ENCODE measurements around the gene HELZ. TPM values are rescaled to one million over a fixed set of nuclear protein-coding genes. Genes with fewer than 3 reads are reported as not detected.

The HELZ gene
- polyA plus RNA-seq, 2 of the 4 experiments (the other 2 are of a cell fraction): 5.6 to 18.3 TPM

DNA sequence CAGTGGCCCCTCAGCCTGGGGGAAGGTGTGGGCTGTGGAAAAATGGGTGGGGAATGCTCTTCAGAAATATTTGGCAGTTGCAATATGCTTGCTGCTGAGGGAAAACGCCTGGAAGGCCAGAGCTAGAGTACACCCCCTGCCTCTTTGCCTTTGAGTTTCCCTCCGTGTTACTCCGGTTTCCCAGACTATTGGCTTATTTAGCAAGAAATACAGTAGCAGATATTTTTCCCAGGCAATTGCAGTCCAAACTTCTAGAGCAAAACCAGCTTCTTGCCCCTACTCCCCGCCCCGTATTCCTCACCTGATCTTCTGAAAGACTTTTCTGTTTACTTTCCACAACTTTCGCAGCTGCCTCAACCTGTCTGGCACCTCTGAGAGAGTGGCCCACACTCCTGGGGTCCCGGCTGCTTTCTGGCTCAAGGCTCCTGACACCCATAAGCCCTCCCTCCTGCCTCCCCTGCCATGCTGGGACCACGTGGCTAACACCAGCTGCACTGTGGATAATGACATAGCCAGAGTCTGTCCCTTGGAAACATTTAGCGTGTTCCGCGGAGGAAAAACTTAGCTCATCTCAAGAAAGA, 45.8 kb upstream of the HELZ start:
- H3K4me2 ChIP-seq: no peak overlapping the region
- FAIRE-seq (no peak), DNase-seq (ENCODE audit: low read depth in 1 of 2, low spot score in 1 of 2) (no peak), ATAC-seq (0 out of 6 replicates have a peak, but pooled peaks of 1 of the 2 experiments have one; percentile 10)
- H3K27ac ChIP-seq: no peak overlapping the region
- H3K4me3 ChIP-seq: no peak overlapping the region
- POLR2A ChIA-PET: no interaction called here
- CTCF ChIA-PET: interaction anchor here (0.6 to 6.8 kb wide), 7 partner anchors 15 to 361 kb away, joined by 3 to 70 read pairs (median 4); no protein-coding TSS in a partner anchor
- WGBS (ENCODE audit: missing lambda C conversion rate): 78% methylated on average over 11 of the region's 11 CpGs
- no peaks in the 10 kb centered on the region for H3K9me3 ChIP-seq
- 0 out of 3 replicates have a peak, but pooled peaks cover 3% of the 10 kb centered on the region for H3K4me1 ChIP-seq
- TF ChIP-seq HOXA7 (CRISPR knock-in tag; IDR thresholded peaks at IDR 0.05) (no peak), CBX8 (IDR thresholded peaks at IDR 0.05) (no peak), PHF8 (IDR thresholded peaks at IDR 0.05; ENCODE audit: borderline replicate concordance, low read depth) (no peak), ZSCAN20 (CRISPR knock-in tag; IDR thresholded peaks at IDR 0.05) (no peak), MAZ (IDR thresholded peaks at IDR 0.05; ENCODE audit: borderline replicate concordance, low read depth, low read length) (no peak)
- TF ChIP-seq, protein P1, sequence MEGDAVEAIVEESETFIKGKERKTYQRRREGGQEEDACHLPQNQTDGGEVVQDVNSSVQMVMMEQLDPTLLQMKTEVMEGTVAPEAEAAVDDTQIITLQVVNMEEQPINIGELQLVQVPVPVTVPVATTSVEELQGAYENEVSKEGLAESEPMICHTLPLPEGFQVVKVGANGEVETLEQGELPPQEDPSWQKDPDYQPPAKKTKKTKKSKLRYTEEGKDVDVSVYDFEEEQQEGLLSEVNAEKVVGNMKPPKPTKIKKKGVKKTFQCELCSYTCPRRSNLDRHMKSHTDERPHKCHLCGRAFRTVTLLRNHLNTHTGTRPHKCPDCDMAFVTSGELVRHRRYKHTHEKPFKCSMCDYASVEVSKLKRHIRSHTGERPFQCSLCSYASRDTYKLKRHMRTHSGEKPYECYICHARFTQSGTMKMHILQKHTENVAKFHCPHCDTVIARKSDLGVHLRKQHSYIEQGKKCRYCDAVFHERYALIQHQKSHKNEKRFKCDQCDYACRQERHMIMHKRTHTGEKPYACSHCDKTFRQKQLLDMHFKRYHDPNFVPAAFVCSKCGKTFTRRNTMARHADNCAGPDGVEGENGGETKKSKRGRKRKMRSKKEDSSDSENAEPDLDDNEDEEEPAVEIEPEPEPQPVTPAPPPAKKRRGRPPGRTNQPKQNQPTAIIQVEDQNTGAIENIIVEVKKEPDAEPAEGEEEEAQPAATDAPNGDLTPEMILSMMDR (IDR thresholded peaks at IDR 0.05): no peak

DNA sequence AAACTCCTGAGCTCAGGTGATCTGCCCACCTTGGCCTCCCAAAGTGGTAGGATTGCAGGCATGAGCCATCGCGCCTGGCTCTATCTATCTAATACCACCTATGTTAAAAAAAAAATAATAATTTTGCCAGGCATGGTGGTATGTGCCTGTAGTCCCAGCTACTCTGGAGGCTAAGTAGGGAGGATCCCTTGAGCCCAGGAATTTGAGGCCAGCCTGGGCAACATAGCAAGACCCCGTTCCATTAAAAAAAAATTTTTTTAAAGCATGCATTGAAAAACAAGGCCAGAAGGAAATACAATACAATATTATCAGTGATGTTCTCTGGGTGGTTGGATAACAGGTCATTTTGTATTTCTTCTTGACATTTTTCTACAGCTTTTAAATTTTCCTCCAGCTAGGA, 45.2 kb upstream of the HELZ start:
- Histone ChIP-seq H3K4me2 (no peak overlapping the region), H3K4me3 (no peak overlapping the region), H3K4me1 (0 out of 3 replicates have a peak, but pooled peaks cover 3% of the 10 kb centered on the region), H3K27ac (no peak overlapping the region), H3K9me3 (no peaks in the 10 kb centered on the region)
- 73% methylated on average over 3 of the region's 3 CpGs for WGBS (ENCODE audit: missing lambda C conversion rate)
- TF ChIP-seq CBX8 (IDR thresholded peaks at IDR 0.05) (no peak), BHLHE40 (IDR thresholded peaks at IDR 0.05; ENCODE audit: low read depth, low read length) (no peak), RFX5 (IDR thresholded peaks at IDR 0.05) (no peak), HEYL (CRISPR knock-in tag; IDR thresholded peaks at IDR 0.05) (no peak), CHD2 (IDR thresholded peaks at IDR 0.05; ENCODE audit: low read length, partially characterized antibody) (no peak), POLR2A (IDR thresholded peaks at IDR 0.05; ENCODE audit: low read length) (no peak), TFCP2L1 (CRISPR knock-in tag; IDR thresholded peaks at IDR 0.05) (no peak), KDM5A (IDR thresholded peaks at IDR 0.05) (no peak), FOXS1 (CRISPR knock-in tag; IDR thresholded peaks at IDR 0.05) (no peak), CEBPB (IDR thresholded peaks at IDR 0.05) (no peak), EP300 (IDR thresholded peaks at IDR 0.05) (no peak), GATA3 (IDR thresholded peaks at IDR 0.05; ENCODE audit: borderline replicate concordance) (no peak), SREBF2 (IDR thresholded peaks at IDR 0.05) (no peak), KDM1A (IDR thresholded peaks at IDR 0.05; ENCODE audit: low read depth) (no peak), HDAC2 (IDR thresholded peaks at IDR 0.05) (no peak), SMC3 (IDR thresholded peaks at IDR 0.05) (no peak)
- TF ChIP-seq, protein P2, sequence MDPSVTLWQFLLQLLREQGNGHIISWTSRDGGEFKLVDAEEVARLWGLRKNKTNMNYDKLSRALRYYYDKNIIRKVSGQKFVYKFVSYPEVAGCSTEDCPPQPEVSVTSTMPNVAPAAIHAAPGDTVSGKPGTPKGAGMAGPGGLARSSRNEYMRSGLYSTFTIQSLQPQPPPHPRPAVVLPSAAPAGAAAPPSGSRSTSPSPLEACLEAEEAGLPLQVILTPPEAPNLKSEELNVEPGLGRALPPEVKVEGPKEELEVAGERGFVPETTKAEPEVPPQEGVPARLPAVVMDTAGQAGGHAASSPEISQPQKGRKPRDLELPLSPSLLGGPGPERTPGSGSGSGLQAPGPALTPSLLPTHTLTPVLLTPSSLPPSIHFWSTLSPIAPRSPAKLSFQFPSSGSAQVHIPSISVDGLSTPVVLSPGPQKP (IDR thresholded peaks at IDR 0.05; ENCODE audit: low read depth, low read length): no peak
- TF ChIP-seq, protein P3, sequence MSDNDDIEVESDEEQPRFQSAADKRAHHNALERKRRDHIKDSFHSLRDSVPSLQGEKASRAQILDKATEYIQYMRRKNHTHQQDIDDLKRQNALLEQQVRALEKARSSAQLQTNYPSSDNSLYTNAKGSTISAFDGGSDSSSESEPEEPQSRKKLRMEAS (IDR thresholded peaks at IDR 0.05): no peak
- TF ChIP-seq, protein P4, sequence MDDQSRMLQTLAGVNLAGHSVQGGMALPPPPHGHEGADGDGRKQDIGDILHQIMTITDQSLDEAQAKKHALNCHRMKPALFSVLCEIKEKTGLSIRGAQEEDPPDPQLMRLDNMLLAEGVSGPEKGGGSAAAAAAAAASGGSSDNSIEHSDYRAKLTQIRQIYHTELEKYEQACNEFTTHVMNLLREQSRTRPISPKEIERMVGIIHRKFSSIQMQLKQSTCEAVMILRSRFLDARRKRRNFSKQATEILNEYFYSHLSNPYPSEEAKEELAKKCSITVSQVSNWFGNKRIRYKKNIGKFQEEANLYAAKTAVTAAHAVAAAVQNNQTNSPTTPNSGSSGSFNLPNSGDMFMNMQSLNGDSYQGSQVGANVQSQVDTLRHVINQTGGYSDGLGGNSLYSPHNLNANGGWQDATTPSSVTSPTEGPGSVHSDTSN (IDR thresholded peaks at IDR 0.05): no peak
- TF ChIP-seq, protein P5, sequence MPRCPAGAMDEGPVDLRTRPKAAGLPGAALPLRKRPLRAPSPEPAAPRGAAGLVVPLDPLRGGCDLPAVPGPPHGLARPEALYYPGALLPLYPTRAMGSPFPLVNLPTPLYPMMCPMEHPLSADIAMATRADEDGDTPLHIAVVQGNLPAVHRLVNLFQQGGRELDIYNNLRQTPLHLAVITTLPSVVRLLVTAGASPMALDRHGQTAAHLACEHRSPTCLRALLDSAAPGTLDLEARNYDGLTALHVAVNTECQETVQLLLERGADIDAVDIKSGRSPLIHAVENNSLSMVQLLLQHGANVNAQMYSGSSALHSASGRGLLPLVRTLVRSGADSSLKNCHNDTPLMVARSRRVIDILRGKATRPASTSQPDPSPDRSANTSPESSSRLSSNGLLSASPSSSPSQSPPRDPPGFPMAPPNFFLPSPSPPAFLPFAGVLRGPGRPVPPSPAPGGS (IDR thresholded peaks at IDR 0.05): no peak
- ChIA-PET CTCF (interaction anchor here (1.0 to 6.8 kb wide), 5 partner anchors 14 to 69 kb away, joined by 3 to 70 read pairs (median 4); no protein-coding TSS in a partner anchor), POLR2A (no interaction called here)
- no peak for ATAC-seq
- DNase-seq (ENCODE audit: low read depth in 1 of 2, low spot score in 1 of 2): no peak
- FAIRE-seq: no peak
